Fibroblast of peridontal ligament (primary cell): ENCODE data around the gene SLC39A7.

Experiments
- DNase-seq: peaks from one replicate; pipeline ENCODE4 v3.0.0-alpha.2; 2010; ENCODE audit errors: extremely low read depth

Gene SLC39A7

DNA sequence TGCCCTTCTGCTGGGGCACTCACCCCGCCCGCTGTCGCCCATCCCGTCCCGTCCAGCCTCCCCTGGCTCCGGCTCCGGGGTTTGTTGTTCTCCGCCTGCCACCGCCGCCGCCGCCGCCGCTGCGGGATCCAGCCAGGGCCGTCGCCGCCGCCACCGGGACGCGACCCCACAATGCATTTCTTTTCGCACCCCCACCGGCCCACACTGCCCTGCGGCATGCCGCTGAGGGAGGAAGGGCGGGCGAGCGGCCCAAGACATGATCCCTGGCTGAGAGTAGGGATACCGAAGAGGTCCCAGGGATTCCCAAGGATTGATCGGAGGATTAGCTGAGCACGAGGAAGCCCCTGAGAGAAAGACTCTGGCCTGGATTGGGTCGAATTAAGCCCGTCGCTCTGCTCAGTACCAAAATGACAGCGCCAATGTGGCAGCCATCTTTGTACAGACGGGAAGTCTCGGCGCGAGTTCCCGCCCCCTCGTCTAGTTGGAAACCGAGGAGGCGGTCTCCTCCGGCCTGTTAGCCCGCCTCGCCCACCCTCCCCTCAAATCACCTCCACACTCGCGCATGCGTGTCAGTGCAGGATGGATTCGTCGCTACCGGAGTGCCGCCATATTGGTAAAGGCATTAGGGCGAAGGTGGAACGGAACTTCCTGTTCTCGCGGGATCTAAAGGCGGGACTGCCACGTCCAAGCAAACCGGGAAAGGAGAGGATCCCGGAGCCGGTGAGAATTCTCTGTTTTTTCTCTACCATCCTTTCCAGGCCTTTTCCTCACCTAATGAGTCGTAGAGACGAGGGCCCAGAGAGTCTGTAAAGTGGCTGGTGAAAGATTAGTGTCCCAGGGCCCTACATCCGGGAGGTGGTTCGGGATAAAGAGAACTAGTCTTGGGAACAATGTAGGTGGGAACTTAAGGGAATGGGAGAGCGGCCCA, at the start of gene SLC39A7, which contains the start of gene RXRB:
SLC39A7 (plus strand) TSS at position 649 of the 928 bp plus-strand sequence. CDS start 379 bp downstream, outside the sequence.
RXRB (minus strand) TSS at position 447 of the 928 bp plus-strand sequence; CDS start at position 258, 189 bp downstream.
- peak; percentile 100 for DNase-seq

- DNase-seq: no peak
These were observed 49.6 kb upstream of the SLC39A7 start for GRCh38 chr6:33151050-33151449.

DNA sequence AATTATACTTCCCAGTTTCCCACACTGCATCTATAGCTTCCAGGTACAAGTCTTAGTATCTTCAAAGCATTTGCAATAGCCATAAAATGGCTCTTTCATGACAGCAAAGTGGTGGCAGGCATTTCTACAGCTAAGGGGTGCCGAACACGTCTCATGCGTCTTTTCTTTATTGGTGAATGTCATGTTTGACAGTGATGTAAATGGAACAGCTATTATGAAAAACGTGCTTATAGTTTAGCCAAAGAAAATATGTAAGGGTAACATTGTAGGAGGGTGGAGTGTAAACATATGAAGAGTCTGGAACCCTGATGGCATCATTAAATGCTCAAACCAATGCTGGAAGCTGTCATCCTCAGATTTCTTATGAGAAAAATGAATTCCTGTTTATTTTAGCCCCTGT, 46.3 kb upstream of the SLC39A7 start:
- DNase-seq: no peak

- DNase-seq: no peak
These were observed 44.1 kb upstream of the SLC39A7 start for GRCh38 chr6:33156561-33156960.

GRCh38 chr6:33156964-33157363, 43.7 kb upstream of the SLC39A7 start:
- DNase-seq: no peak

- DNase-seq: no peak
These were observed 40.6 kb upstream of the SLC39A7 start for GRCh38 chr6:33160096-33160495.

DNA sequence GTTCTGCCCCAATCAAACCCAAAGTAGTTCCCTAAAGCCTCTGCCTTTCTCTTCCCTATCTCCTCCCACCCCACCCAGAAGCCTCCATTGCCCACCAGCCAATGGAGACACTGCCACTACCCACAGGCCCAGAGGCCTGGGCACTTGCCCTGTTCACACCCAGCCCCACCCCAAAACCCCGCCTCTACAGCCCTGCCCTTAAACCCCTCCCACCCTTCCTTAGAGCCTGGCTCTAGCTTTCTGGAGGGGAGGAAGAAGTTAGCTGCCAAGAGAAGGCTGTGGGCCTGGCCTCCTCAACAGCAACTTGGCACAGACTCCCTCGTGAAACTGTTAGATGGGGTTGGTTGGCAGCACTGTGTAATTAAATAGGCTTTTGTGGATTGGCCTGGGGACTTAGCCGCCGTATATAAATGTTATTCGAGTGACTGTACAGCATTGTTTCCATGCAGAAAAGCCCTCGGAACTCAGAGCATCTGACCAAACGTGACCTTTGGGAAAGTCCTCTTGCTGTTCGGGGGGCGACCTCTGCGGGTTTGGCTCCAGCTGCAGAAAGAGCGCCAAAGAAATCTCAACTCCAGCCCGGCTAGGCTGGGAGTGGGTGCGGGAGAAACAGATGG, 39.8 kb upstream of the SLC39A7 start:
- DNase-seq: peak; percentile 97

- DNase-seq: peak; percentile 50
These were observed 39.0 kb upstream of the SLC39A7 start for GRCh38 chr6:33161354-33162331.

DNA sequence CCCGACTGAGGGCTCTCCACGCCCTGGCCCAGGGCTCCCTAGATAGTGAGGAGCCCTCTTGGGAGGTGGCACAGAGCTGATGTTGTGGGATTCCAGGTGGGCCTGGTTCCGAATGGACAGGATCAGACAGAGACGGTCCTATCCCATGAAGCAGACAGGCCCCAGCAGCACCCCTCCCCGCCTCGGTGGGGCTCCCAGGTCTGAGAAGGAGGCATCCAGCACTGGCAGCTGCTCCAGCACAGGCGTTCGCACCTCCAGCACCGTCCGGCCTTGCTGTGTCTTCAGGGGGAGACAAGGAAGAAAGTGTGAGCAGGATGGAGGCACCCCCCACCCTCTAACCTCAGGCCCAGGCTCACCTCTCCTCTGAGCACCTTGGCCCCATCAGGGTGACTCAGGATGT, 37.1 kb upstream of the SLC39A7 start:
- DNase-seq: no peak

DNA sequence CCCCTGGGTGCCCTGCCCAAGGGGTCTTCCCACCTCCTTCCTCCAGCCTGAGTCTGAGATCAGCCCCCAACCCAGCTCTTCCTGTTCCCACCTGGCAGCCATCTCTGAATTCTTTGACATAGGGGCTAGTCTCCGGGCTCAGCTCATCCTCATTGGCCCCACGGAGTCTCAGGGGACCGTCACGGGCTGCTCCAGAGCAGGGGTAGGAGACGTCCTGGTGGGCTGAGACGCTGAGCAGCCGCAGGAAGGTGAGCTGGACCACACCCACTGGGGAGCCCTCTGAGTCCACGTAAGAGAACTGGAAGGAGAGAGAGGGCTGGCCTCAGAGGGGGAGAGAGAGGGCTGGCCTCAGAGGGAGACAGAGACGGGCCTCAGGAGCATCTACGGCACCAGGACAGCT, 36.5 kb upstream of the SLC39A7 start:
- DNase-seq: no peak

- no peak for DNase-seq
These were observed 35.8 kb upstream of the SLC39A7 start for GRCh38 chr6:33164665-33165373.

GRCh38 chr6:33165581-33166258, 34.9 kb upstream of the SLC39A7 start:
- DNase-seq: no peak

- DNase-seq: no peak
These were observed 34.3 kb upstream of the SLC39A7 start for GRCh38 chr6:33166363-33166762.

DNA sequence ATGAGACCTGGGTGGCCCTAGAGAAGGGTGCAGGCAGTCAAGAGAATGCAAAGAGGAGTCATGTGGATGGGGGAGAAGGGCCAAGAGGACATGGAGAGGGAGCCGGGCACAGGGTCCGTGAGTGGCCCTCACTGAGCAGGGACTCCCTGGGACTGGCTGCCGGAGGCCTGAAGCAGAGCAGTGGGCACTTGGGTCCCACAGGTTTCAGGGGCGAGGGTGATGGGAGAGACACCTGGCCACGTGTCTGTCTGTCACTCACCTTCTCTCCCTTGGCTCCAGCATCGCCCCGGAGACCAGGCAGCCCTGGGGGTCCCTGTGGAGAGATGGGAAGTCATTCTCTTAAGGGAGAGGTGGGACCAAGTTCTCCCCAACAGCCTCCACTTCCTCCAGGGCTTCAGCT, 33.9 kb upstream of the SLC39A7 start:
- DNase-seq: no peak

DNA sequence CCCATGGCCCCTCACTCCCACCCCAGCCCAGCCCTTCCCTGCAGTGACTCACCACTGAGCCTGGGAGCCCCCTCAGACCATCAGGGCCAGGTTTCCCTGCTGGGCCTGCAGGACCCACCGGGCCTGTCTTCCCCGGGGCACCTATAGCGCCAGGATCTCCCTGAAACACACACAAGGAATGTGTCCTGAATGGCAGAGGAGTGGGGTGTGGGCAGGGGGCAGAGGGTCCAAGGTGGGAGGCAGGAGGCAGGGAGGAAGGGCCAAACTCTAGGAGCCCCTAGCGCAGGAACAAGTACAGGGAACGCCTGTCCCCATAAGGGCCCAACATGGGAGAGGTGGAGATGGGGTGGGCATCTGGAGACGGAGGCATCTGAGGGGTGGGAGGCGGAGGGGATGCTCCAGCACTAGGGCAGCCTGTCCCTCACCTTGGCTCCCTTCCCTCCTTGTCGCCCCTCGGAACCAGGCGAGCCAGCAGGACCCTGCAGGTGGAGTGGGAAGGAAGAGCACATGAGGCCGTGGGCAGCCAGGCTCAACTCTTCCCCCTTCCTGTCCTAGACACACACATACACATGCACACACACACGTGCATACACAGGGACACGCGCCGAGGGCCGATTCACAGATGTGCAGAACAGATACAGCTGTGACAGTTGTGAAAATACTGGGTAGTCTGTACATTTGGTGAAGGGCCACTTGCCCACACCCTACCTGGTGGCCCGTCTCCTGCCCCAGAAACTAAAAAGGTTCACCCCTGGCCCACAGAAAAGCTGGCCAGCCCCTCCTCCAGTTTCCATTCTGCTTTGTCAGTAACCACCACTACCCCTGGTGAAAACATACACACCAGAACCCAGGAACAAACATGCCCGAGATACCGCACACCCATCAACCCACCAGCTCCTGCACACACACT, 33.0 kb upstream of the SLC39A7 start:
- no peak for DNase-seq

DNA sequence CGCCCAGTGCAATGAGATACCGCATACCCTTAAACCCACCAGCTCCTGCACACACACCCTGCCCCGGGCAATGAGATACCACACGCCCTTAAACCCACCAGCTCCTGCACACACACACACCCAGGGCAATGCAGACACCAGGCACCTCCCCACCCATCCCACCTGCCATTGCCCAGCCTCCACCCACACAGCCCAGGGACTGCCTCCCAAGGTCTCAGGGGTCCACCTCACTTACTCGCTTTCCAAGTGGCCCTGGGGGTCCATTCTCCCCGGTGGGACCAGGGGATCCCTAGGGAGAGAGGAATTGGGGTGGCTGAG, 32.4 kb upstream of the SLC39A7 start:
- DNase-seq: no peak

GRCh38 chr6:33168639-33169038, 32.0 kb upstream of the SLC39A7 start:
- no peak for DNase-seq

DNA sequence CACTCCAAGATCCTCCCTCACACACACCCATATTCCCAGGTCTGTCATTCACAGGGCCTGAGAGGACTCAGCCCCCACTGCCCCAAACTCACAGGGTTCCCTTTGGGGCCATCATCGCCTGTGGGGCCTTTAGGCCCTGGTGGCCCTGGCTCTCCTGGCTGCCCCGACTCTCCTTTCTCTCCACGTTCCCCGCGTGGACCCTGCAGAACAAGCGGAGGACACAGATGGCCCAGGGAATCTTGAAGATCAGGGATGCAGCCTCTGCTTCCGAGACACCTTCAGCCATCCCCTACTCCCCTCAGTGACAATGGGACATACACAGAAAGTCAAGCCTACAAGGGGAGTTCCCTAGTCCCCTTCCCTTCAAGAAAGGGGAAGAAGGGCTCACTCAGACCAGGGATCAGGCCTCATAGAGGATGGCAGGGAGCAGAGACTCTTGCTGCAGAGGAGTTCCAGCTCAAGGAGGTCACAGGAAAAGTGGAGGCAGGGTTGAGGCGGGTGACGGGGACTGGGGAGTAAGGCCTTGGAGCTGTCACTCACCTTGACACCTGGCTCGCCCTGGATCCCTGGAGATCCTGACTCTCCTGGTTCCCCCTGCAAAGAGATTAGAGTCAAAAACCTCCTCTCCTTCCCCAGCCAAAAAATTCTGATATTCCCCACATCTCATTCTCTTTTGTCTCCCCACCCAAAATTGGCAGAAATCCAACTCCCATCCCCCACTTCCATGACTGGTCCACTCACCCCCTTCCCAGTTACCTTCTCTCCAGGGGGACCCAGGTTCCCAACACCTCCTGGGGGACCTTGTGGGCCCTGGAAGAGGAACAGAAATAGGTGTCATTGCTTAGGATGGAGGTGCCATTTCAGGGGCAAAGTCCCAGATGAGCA, 31.1 kb upstream of the SLC39A7 start:
- no peak for DNase-seq
